ENCODE results near the gene ELOVL6. TPM values are rescaled to one million over a fixed set of nuclear protein-coding genes. Genes with fewer than 3 reads are reported as not detected.
"Not testable (repeated sequence)": the region's sequence is repeated elsewhere in the genome, so short reads cannot be mapped to it uniquely, and the experiment has no call there.

ELOVL6 gene, protein sequence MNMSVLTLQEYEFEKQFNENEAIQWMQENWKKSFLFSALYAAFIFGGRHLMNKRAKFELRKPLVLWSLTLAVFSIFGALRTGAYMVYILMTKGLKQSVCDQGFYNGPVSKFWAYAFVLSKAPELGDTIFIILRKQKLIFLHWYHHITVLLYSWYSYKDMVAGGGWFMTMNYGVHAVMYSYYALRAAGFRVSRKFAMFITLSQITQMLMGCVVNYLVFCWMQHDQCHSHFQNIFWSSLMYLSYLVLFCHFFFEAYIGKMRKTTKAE
- 10 to 100 TPM in 1 of 4 donors, 1 to 10 TPM in 2, not detected in 1; 5.5 to 12.9 (median 9.7) TPM for total RNA-seq

DNA sequence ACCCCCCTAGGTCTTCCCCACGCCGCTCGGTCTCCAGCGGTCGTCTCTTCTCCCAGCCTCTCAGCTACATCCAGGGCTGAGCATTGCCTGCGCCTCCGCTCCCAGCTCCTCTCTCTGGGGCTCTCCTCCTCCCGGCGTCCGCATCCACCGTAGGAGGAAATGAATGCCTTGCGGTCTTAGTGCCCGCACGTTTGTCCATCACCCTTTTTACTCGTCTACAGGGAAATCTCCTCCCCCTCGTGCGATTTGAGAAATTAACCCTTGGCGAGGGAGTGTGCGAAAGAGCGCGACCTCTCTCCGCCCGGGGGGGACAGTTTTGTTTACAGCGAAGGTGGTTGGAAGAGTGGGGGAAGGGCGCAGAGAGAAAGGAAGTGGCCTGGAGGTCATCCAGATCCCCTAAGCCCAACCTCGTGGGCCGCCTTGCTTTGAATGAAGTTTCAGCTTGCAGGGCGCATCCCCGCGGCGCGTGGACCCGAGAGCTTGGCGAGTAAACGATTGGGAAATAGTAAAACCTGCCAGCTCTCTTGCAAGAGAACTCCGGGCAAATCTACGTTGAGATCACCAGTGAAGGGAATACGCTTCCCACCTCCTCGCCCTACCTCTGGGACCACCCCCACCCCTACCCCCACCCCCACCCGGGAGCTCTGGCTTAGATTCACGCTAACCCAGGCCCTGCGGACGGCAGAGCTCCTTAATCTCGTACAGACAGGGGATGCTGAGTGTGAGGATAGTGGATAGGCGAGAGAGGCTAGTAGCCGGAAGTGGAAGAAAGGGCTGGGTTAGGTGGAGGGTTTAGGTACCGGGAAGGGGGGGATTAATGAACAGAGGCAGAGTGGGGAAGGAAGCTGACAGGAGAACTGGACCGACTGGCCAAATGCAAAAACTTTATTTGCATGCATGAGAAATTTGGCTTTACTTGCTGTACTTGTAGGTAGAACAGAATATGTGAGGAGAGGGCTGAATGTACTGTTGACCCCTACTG, at the start of gene ELOVL6:
TSS of gene ELOVL6 (minus strand) at position 181 of the 982 bp plus-strand sequence. CDS start 280 bp downstream, outside the sequence.
- intact Hi-C loops (cut with DNase I; ENCODE audit: low total_unique reads) = no loop called here
- Histone ChIP-seq H3K9me3 (no peaks in the 10 kb centered on the region), H3K36me3 (no peaks in the 10 kb centered on the region), H3K4me1 (no peaks in the 10 kb centered on the region), H3K27me3 (no peaks in the 10 kb centered on the region), H3K27ac (peak within 1 kb of the TSS; percentile 74 to 91), H3K4me3 (peak within 1 kb of the TSS; percentile 49 to 66)
- DNase-seq = peak; percentile 55 to 66
- TF ChIP-seq, protein P1, sequence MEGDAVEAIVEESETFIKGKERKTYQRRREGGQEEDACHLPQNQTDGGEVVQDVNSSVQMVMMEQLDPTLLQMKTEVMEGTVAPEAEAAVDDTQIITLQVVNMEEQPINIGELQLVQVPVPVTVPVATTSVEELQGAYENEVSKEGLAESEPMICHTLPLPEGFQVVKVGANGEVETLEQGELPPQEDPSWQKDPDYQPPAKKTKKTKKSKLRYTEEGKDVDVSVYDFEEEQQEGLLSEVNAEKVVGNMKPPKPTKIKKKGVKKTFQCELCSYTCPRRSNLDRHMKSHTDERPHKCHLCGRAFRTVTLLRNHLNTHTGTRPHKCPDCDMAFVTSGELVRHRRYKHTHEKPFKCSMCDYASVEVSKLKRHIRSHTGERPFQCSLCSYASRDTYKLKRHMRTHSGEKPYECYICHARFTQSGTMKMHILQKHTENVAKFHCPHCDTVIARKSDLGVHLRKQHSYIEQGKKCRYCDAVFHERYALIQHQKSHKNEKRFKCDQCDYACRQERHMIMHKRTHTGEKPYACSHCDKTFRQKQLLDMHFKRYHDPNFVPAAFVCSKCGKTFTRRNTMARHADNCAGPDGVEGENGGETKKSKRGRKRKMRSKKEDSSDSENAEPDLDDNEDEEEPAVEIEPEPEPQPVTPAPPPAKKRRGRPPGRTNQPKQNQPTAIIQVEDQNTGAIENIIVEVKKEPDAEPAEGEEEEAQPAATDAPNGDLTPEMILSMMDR (IDR thresholded peaks at IDR 0.05) = no peak
- no peak for TF ChIP-seq POLR2A (IDR thresholded peaks at IDR 0.05)

DNA sequence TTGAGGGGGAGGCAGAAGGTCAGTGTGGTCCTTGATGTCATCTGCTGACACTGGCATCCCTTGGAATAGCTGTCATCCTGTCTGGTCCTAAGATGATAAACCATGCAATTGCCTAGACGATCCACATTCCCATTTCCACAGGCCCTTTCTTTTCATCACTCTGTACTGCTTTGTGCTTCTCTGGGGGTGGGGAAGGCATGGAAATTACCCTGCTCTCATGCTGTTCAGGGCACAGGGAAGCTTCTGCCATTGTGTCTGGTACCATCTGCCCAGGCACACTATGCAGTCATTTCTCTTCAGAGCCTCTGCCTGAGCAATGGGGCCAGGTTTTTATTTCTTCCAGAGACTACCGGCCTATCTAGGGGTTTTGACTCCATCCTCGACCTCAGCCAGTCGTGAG, 49.7 kb upstream of the ELOVL6 start:
- intact Hi-C loops (cut with DNase I; ENCODE audit: low total_unique reads) = no loop called here
- Histone ChIP-seq H3K4me3 (no peak overlapping the region), H3K27ac (no peak overlapping the region), H3K9me3 (no peaks in the 10 kb centered on the region), H3K27me3 (no peaks in the 10 kb centered on the region), H3K4me1 (no peaks in the 10 kb centered on the region), H3K36me3 (no peaks in the 10 kb centered on the region)
- no peak for TF ChIP-seq POLR2A (IDR thresholded peaks at IDR 0.05)
- TF ChIP-seq, protein P1 (IDR thresholded peaks at IDR 0.05) = no peak
- DNase-seq = no peak

DNA sequence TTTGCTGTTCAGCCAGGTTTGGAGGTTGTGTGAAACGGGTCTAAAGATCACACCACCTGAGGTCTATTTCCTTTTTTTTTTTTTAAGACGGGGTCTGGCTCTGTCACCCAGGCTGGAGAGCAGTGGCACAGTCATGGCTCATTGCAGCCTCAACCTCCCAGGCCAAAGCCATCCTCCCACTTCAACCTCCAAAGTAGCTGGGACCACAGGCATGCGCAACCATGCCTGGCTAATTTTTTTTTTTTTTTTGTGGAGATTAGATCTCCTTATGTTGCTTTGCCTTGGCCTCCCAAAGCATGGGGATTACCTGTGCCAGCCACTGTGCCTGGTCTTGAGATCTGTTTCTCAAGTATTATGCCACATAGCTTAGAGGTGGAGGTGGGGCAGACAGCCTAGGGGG, 49.2 kb upstream of the ELOVL6 start:
- Histone ChIP-seq H3K4me1 (no peaks in the 10 kb centered on the region), H3K9me3 (no peaks in the 10 kb centered on the region), H3K36me3 (no peaks in the 10 kb centered on the region), H3K27ac (no peak overlapping the region), H3K27me3 (no peaks in the 10 kb centered on the region), H3K4me3 (no peak overlapping the region)
- no peak for DNase-seq
- intact Hi-C loops (cut with DNase I; ENCODE audit: low total_unique reads) = no loop called here
- TF ChIP-seq, protein P1 (IDR thresholded peaks at IDR 0.05) = no peak
- TF ChIP-seq POLR2A (IDR thresholded peaks at IDR 0.05) = no peak

DNA sequence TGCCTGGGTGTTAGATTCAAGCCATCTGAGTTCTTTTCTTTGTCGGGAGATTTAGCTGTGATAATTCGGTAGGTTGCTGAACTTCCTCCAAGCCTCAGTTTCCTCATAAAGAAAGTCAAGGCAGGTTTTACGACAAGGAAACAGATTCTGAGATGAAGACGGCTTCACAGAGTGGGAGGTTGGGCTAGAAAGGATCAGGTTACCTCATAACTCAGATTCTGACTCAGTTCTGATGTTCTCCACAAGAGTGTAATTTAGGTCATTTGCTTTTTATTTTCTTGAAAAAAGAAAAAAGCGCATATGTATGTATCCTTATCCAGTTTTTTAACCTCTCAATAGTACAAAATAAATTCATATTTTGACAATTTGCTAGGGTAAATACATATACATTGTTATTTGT, 47.2 kb upstream of the ELOVL6 start:
- no peaks in the 10 kb centered on the region for H3K9me3 ChIP-seq
- intact Hi-C loops (cut with DNase I; ENCODE audit: low total_unique reads) = no loop called here
- H3K36me3 ChIP-seq = no peaks in the 10 kb centered on the region
- no peak for DNase-seq
- no peak overlapping the region for H3K27ac ChIP-seq
- H3K4me1 ChIP-seq = no peaks in the 10 kb centered on the region
- TF ChIP-seq, protein P1 (IDR thresholded peaks at IDR 0.05) = no peak
- no peak for TF ChIP-seq POLR2A (IDR thresholded peaks at IDR 0.05)
- H3K4me3 ChIP-seq = no peak overlapping the region
- no peaks in the 10 kb centered on the region for H3K27me3 ChIP-seq

DNA sequence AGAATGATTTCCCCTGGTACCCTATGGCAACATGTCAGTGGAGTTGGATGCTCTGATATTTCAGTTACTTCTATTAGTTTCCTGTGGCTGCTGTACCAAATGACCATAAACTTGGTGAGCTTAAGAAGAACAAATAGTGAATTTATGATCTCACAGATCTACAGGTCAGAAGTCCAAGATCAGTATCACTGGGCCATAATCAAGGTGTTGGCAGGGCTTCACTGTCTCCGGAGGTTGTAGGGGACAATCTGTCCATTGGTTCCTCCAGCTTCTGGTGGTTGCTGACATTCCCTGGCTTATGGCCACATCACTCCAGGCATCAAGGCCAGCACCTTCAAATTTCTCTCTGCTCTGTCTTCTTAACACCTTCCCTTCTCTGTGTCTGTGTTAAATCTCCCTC, 37.9 kb upstream of the ELOVL6 start:
- H3K27ac ChIP-seq = no peak overlapping the region
- TF ChIP-seq, protein P1 (IDR thresholded peaks at IDR 0.05) = no peak
- no peak for TF ChIP-seq POLR2A (IDR thresholded peaks at IDR 0.05)
- no peaks in the 10 kb centered on the region for H3K4me1 ChIP-seq
- no peak for DNase-seq
- intact Hi-C loops (cut with DNase I; ENCODE audit: low total_unique reads) = no loop called here
- no peak overlapping the region for H3K4me3 ChIP-seq
- H3K27me3 ChIP-seq = no peaks in the 10 kb centered on the region
- H3K9me3 ChIP-seq = no peaks in the 10 kb centered on the region
- no peaks in the 10 kb centered on the region for H3K36me3 ChIP-seq

DNA sequence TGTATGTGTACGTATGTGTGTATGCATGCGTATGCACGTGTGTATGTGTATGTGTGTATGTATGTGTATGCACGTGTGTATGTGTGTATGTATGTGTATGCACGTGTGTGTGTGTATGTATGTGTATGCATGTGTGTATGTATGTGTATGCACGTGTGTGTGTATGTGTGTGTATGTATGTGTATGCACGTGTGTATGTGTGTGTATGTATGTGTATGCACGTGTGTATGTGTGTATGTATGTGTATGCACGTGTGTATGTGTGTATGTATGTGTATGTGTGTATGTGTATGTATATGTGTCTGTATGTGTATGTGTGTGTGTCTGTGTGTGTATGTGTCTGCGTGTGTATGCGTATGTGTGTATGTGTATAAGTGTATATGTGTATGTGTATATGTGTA, 35.2 kb upstream of the ELOVL6 start:
- H3K27me3 ChIP-seq; H3K27ac ChIP-seq; H3K4me1 ChIP-seq; H3K9me3 ChIP-seq; H3K4me3 ChIP-seq; H3K36me3 ChIP-seq; intact Hi-C loops (cut with DNase I; ENCODE audit: low total_unique reads); DNase-seq: not testable (repeated sequence)
